Endothelial cell (in vitro differentiated cells): ENCODE measurements around the gene IQCH. TPM values are rescaled to one million over a fixed set of nuclear protein-coding genes. Genes with fewer than 3 reads are reported as not detected.

Source experiments
- DNase-seq: peaks from one replicate; pipeline ENCODE4 v3.0.0; 2021; ENCODE audit warnings: low spot score
- H3K27ac Mint-ChIP-seq: one replicate; pipeline ENCODE4 v1.8.0; 2021; ENCODE audit warnings: mixed read lengths, inconsistent platforms; ENCODE audit not compliant: unreplicated experiment
- H3K27me3 Mint-ChIP-seq: one replicate; pipeline ENCODE4 v1.8.0; 2021; ENCODE audit warnings: mild to moderate bottlenecking, moderate library complexity, mixed read lengths, inconsistent platforms; ENCODE audit not compliant: unreplicated experiment
- H3K36me3 Mint-ChIP-seq: one replicate; pipeline ENCODE4 v1.8.0; 2021; ENCODE audit warnings: mild to moderate bottlenecking, low read depth, mixed read lengths, inconsistent platforms; ENCODE audit not compliant: unreplicated experiment
- H3K4me1 Mint-ChIP-seq: one replicate; pipeline ENCODE4 v1.8.0; 2021; ENCODE audit warnings: mild to moderate bottlenecking, mixed read lengths, inconsistent platforms; ENCODE audit not compliant: unreplicated experiment
- H3K4me3 Mint-ChIP-seq: one replicate; pipeline ENCODE4 v1.8.0; 2021; ENCODE audit warnings: mild to moderate bottlenecking, mixed read lengths, inconsistent platforms; ENCODE audit not compliant: unreplicated experiment
- H3K9me3 Mint-ChIP-seq: one replicate; pipeline ENCODE4 v1.8.0; 2021; ENCODE audit warnings: mixed read lengths, inconsistent platforms; ENCODE audit not compliant: unreplicated experiment
- CTCF ChIP-seq: fragments of 200-600 bp; sonication (generic); IDR thresholded peaks from one replicate; pipeline ENCODE4 v1.5.0; 2021; ENCODE audit warnings: antibody characterized with exemption; ENCODE audit not compliant: unreplicated experiment
- total RNA-seq: library from RNA; stranded (reverse); fragmentation: NEBNext Ultra II Directional; extraction: Animal tissue kit (Norgen Biotek cat#: 25700); gene quantifications from one replicate; pipeline ENCODE4 v1.2.1, GENCODE V29; 2021; ENCODE audit not compliant: unreplicated experiment

Gene IQCH
- total RNA-seq, 1 donor from 2014 or later: 2.4 TPM

DNA sequence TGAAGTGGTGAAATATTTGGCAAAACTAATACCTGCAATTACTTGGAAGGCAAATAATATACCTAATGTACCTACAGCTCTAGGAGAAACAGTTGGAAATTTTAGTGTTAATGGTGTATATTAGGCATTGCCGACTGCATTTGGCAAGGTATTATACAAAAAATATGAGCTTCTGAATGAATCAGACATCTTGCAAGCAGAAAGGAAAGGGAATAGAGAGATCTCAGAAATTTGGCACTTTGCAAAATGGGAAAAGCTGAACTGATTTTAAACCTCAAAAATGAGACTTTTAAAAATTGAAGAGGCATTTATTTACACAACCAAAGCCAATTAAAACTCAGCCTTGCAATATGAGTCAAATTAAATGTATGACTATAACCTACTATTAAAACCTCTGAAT is 226.2 kb downstream of the IQCH start:
- DNase-seq: no peak
- TF ChIP-seq CTCF: no peak
- H3K4me1 Mint-ChIP-seq: peaks cover 25% of the 10 kb centered on the region
- H3K27ac Mint-ChIP-seq: peak overlapping the region; percentile 97
- no peak overlapping the region for H3K4me3 Mint-ChIP-seq
- peaks cover 8% of the 10 kb centered on the region for H3K9me3 Mint-ChIP-seq
- peaks cover 1% of the 10 kb centered on the region for H3K27me3 Mint-ChIP-seq
- H3K36me3 Mint-ChIP-seq: no peaks in the 10 kb centered on the region

GRCh38 chr15:67481680-67482079 is 227.1 kb downstream of the IQCH start:
- TF ChIP-seq CTCF: no peak
- no peak for DNase-seq
- Mint-ChIP-seq H3K27ac (no peak overlapping the region), H3K27me3 (peaks cover 1% of the 10 kb centered on the region), H3K4me3 (no peak overlapping the region), H3K36me3 (no peaks in the 10 kb centered on the region), H3K4me1 (peaks cover 25% of the 10 kb centered on the region), H3K9me3 (peaks cover 8% of the 10 kb centered on the region)

DNA sequence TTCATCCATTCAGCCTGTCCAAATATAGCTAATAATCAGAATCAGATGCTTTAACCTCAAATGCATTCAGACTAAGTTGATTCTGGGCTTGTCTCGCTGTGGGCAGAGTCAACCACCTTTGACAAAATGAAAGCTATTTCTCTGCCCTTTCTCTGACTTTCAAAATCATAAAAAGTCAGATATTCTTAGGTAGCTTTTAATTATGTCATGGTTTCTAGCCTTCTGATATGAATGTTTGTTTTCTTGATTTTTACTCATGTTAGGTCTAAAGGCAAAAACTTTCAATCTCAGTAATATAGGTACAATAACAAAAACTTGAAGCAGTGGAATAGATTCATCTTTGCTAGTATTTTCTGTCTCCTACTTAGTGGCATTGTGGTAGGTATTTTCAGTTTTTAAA is 241.0 kb downstream of the IQCH start:
- Mint-ChIP-seq H3K27ac (no peak overlapping the region), H3K9me3 (no peaks in the 10 kb centered on the region), H3K27me3 (no peaks in the 10 kb centered on the region), H3K4me3 (no peak overlapping the region), H3K4me1 (no peaks in the 10 kb centered on the region), H3K36me3 (no peaks in the 10 kb centered on the region)
- TF ChIP-seq CTCF: no peak
- no peak for DNase-seq

DNA sequence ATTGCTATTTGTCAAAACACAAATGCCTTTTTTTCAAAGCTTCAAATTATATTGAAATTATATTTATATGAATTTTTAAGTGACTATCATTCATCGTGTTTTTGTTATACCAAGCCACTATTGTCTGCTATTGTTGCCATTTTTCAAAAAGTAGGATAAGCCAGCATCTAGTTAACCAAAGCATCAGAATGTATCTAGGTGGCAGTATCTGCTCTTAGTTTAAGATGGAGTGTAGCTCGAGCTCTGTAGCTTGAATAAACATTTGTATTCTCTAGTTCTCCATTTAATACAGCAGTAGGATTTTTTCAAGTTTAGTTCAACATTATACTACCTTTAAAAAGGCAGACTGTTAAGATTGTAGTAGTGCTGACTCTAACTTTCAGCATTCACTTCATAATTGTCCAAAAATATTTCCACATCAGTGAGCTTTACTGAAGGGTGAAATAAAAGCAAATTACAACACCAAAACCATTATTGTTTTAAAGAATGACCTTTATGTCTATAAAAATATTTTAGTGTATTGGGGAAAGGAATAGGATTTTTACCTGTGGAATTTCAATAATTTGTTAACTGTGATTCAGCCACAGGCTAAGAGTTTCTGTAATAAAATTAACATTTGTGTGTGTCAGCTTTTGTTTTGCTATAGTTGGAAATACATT is 246.7 kb downstream of the IQCH start:
- Mint-ChIP-seq H3K36me3 (no peaks in the 10 kb centered on the region), H3K27me3 (no peaks in the 10 kb centered on the region), H3K4me3 (no peak overlapping the region), H3K9me3 (no peaks in the 10 kb centered on the region), H3K4me1 (peaks cover 9% of the 10 kb centered on the region), H3K27ac (peak overlapping the region; percentile 2)
- DNase-seq: no peak
- TF ChIP-seq CTCF: no peak

- Mint-ChIP-seq H3K27ac (peak overlapping the region; percentile 2), H3K4me3 (no peak overlapping the region), H3K9me3 (no peaks in the 10 kb centered on the region), H3K4me1 (peaks cover 9% of the 10 kb centered on the region), H3K27me3 (no peaks in the 10 kb centered on the region), H3K36me3 (no peaks in the 10 kb centered on the region)
- no peak for TF ChIP-seq CTCF
- DNase-seq: no peak
These were observed 247.4 kb downstream of the IQCH start for GRCh38 chr15:67501836-67502461.
